Esophagus squamous epithelium (tissue), 5 donors: Measurements from ENCODE around the gene FAM241A. TPM values are rescaled to one million over a fixed set of nuclear protein-coding genes. Genes with fewer than 3 reads are reported as not detected.
"Not testable (repeated sequence)": the region's sequence is repeated elsewhere in the genome, so short reads cannot be mapped to it uniquely, and the experiment has no call there.

Experiments
- DNase-seq: peaks from one replicate; lab custom pipeline; 2025; lab: John Stamatoyannopoulos, UW
- H3K27ac ChIP-seq, 4 donors: fragments of 200-600 bp; sonication (generic); one replicate each; pipeline ENCODE4 v1.5.1; 2016 to 2019; ENCODE audit warnings: mild to moderate bottlenecking in 1 of 4
- H3K27me3 ChIP-seq, 4 donors: fragments of 200-600 bp; sonication (generic); 1 replicate in 3 of 4; 2 replicates in 1 of 4; pipeline versions ENCODE4 v1.5.1 to v1.6.0; 2017 to 2021; ENCODE audit warnings: antibody characterized with exemption in 1 of 4
- H3K36me3 ChIP-seq, 3 donors: fragments of 200-600 bp; sonication (generic); one replicate each; pipeline ENCODE4 v1.5.1; 2016 to 2019
- H3K4me1 ChIP-seq, 3 donors: fragments of 200-600 bp; sonication (generic); one replicate each; pipeline ENCODE4 v1.5.1; 2017 to 2019
- H3K4me3 ChIP-seq, 4 donors: fragments of 200-600 bp; sonication (generic); 1 replicate in 3 of 4; 2 replicates in 1 of 4; pipeline ENCODE4 v1.5.1; 2016 to 2019; ENCODE audit warnings: mild to moderate bottlenecking in 2 of 4, moderate library complexity in 1 of 4
- H3K9me3 ChIP-seq, 3 donors: fragments of 200-600 bp; sonication (generic); one replicate each; pipeline ENCODE4 v1.5.1; 2016 to 2019
- CTCF ChIP-seq, 6 experiments: fragments of 450-650 bp in 4 of 6; fragments of 200-600 bp in 2 of 6; sonication (generic) in 2 of 6; IDR thresholded peaks; one replicate each; pipeline ENCODE4 v1.5.1; 2016 to 2019; ENCODE audit warnings: antibody characterized with exemption in 6 of 6, mild to moderate bottlenecking in 4 of 6, moderate library complexity in 4 of 6
- POLR2A ChIP-seq, 4 donors: fragments of 450-650 bp; IDR thresholded peaks; one replicate each; pipeline ENCODE4 v1.6.1; 2017; ENCODE audit warnings: antibody characterized with exemption in 4 of 4, mild to moderate bottlenecking in 4 of 4, moderate library complexity in 3 of 4
- WGBS, 2 donors: methylation state at CpG; one replicate each; pipeline ENCODE4 v1.1.5; 2018; 5-methylcytosine and 5-hydroxymethylcytosine counted together
- intact Hi-C: fragments of 100-400 bp; cut with DNase I; formaldehyde crosslinking; loops from one replicate; pipeline ENCODE4 v1.15.0; 2022
- total RNA-seq, 4 donors: library from RNA; depleted of rRNA; stranded (reverse); fragments of >200 nt; gene quantifications; one replicate each; pipeline ENCODE4 v1.1.0, GENCODE V29; 2016
- donor health status: DM: yes; HTN: yes; CAD: no.

The FAM241A gene
- total RNA-seq, 4 donors from 2014 or later, result 1.3 to 4.7 (median 4.0) TPM

DNA sequence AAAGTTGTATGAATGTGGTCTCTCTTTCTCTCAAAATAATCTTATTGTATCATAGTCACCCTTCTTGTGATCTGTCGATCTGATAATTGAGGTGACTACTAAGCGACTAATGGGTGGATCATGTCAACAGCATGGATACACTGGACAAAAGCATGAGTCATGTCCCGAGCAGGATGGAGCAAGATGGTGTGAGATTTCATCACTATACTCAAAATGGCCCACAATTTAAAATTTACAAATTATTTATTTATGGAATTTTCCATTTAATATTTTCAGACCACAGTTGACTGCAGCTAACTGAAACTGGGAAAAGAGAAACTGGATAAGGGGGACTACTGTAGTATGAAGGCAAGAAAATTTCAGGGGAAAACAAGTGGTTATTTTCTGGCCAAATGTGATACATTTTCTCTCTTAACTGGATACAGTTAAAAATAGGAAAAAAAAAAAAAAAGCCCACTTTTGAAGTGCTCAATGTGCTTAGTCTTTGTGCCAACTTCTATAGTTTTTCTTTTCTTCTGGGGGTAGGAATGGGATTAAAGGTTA, 25.3 kb downstream of the FAM241A start:
- Histone ChIP-seq H3K27ac (no peak overlapping the region), H3K4me1 (peaks cover 0 to 33% (median 0%) of the 10 kb centered on the region in 3 donors), H3K27me3 (no peaks in the 10 kb centered on the region), H3K4me3 (no peak overlapping the region), H3K36me3 (peaks cover 0 to 6% (median 0%) of the 10 kb centered on the region in 3 donors), H3K9me3 (no peaks in the 10 kb centered on the region)
- no peak for DNase-seq
- intact Hi-C loops, result no loop called here
- TF ChIP-seq CTCF (IDR thresholded peaks at IDR 0.05) (no peak), POLR2A (IDR thresholded peaks at IDR 0.05) (no peak)
- WGBS, 2 donors, result 12 to 40% methylated on average over 3 of the region's 3 CpGs

DNA sequence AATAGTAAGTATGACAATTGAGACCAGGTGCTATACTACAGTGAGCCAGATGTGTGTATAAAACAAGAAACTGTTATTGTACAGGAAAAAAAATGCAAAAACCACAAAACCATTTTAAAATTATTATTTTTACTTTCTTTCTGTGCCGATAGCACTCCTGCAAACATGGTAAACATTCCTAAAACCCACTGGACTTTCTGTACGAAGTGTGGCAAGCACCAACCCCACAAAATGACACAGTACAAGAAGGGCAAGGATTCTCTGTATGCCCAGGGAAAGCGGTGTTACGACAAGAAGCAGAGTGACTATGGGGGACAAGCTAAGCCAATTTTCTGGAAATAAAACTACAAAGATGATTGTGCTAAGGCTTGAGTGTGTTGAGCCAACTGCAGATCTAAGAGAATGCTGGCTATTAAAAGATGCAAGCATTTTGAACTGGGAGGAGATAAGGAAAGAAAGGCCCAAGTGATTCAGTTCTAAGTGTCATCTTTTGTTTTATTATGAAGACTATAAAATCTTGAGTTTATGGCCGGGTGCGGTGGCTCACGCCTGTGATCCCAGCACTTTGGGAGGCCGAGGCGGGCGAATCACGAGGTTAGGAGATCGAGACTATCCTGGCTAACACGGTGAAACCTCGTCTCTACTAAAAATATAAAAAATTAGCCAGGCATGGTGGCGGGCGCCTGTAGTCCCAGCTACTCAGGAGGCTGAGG, 26.0 kb downstream of the FAM241A start:
- DNase-seq, H3K9me3 ChIP-seq, H3K36me3 ChIP-seq, H3K4me3 ChIP-seq, H3K27ac ChIP-seq, intact Hi-C loops, H3K27me3 ChIP-seq: not testable (repeated sequence)
- 89 to 94% methylated on average over 16 of the region's 16 CpGs for WGBS, 2 donors
- peaks cover 0 to 33% (median 0%) of the 10 kb centered on the region in 3 donors for H3K4me1 ChIP-seq

DNA sequence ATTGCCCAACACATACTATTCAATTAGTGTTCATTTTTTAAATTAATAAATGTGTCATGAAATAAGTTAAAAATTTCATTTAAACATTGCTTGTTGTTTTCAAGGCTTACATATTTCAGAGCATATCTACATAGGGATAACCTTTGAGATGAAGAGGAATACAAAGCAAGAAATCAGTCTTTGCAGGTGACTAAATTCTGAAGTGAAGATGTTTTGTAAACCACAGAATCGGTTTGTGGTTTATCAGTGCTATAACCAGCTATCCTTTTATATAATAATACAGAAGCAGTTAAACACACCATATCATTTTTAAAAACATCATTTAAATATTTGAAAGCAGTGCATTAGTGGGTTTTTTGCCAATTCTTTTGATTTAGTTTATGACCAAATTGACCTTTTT, 26.9 kb downstream of the FAM241A start:
- WGBS, 2 donors, result 73 to 76% methylated on average over 1 of the region's 1 CpG
- intact Hi-C loops, result no loop called here

GRCh38 chr4:112173593-112174558, 28.6 kb downstream of the FAM241A start:
- WGBS, 2 donors, result 59 to 77% methylated on average over 6 to 8 of the region's 8 CpGs
- intact Hi-C loops, result no loop called here
- TF ChIP-seq CTCF (IDR thresholded peaks at IDR 0.05) (no peak), POLR2A (IDR thresholded peaks at IDR 0.05) (no peak)

More for the DNA sequence above, 26.9 kb downstream of the FAM241A start:
- no peak overlapping the region for H3K27ac ChIP-seq
- peaks cover 0 to 33% (median 0%) of the 10 kb centered on the region in 3 donors for H3K4me1 ChIP-seq
- no peaks in the 10 kb centered on the region for H3K27me3 ChIP-seq
- H3K36me3 ChIP-seq, result peaks cover 0 to 6% (median 0%) of the 10 kb centered on the region in 3 donors
- DNase-seq, result no peak
- TF ChIP-seq CTCF (IDR thresholded peaks at IDR 0.05) (no peak), POLR2A (IDR thresholded peaks at IDR 0.05) (no peak)
- no peaks in the 10 kb centered on the region for H3K9me3 ChIP-seq
- H3K4me3 ChIP-seq, result no peak overlapping the region

DNA sequence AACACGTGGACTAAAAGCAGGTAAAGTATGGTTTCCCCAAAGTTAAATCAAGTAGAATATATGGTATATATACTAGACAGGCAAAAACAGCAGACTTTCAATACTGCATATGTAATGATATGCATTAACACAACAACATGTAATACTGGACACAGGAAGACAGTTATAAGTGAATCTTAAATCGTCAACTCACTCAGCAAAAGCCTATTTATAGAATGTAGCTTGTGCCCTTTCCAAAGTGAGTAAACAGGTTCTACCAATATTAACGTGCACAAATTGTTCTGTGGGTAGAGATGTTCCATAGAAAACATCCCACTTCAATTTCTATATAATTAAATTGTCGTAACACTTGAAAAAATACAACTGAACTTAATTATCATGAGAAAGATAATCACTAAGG, 30.6 kb downstream of the FAM241A start:
- Histone ChIP-seq H3K4me1 (peaks cover 0 to 15% (median 0%) of the 10 kb centered on the region in 3 donors), H3K27ac (no peak overlapping the region), H3K9me3 (no peaks in the 10 kb centered on the region), H3K36me3 (peaks cover 0 to 6% (median 0%) of the 10 kb centered on the region in 3 donors), H3K4me3 (no peak overlapping the region), H3K27me3 (no peaks in the 10 kb centered on the region)
- intact Hi-C loops, result no loop called here
- whole genome bisulfite sequencing, 2 donors, result 61 to 71% methylated on average over 4 of the region's 4 CpGs
- TF ChIP-seq CTCF (IDR thresholded peaks at IDR 0.05) (no peak), POLR2A (IDR thresholded peaks at IDR 0.05) (no peak)
- no peak for DNase-seq

More at GRCh38 chr4:112173593-112174558, 28.6 kb downstream of the FAM241A start:
- H3K27ac ChIP-seq, result peak overlapping the region in 2 of 4 donors; percentile 30 to 59
- no peak for DNase-seq
- H3K27me3 ChIP-seq, result no peaks in the 10 kb centered on the region
- no peak overlapping the region for H3K4me3 ChIP-seq
- H3K4me1 ChIP-seq, result peaks cover 0 to 22% (median 0%) of the 10 kb centered on the region in 3 donors
- H3K36me3 ChIP-seq, result peaks cover 0 to 6% (median 0%) of the 10 kb centered on the region in 3 donors
- H3K9me3 ChIP-seq, result no peaks in the 10 kb centered on the region
